Adrenal gland (tissue), 5 donors: ENCODE data around the gene PSMB11.

Source experiments
- CTCF ChIP-seq, 6 experiments: fragments of 450-650 bp in 4 of 6; fragments of 200-600 bp in 2 of 6; sonication (generic) in 1 of 6; IDR thresholded peaks; 1 replicate in 5 of 6; 2 replicates in 1 of 6; pipeline versions ENCODE4 v1.5.1 to v1.8.0; 2016 to 2021; ENCODE audit warnings: antibody characterized with exemption in 6 of 6, mild to moderate bottlenecking in 2 of 6, moderate library complexity in 1 of 6
- POLR2A ChIP-seq, 2 donors: fragments of 450-650 bp; IDR thresholded peaks; one replicate each; pipeline ENCODE4 v1.6.1; 2017; ENCODE audit warnings: antibody characterized with exemption in 2 of 2, mild to moderate bottlenecking in 2 of 2, moderate library complexity in 1 of 2
- donor health status: DM: no; HTN: no; CAD: no.

- no peak for TF ChIP-seq CTCF (IDR thresholded peaks at IDR 0.05)
- no peak for TF ChIP-seq POLR2A (IDR thresholded peaks at IDR 0.05)
Observed at GRCh38 chr14:23051141-23052057, 9.4 kb downstream of the PSMB11 start.
